ENCODE results near the gene CAVIN3.
A peak's percentile ranks its signal among the peaks of the same experiment; 100 is the strongest.

The CAVIN3 gene, protein sequence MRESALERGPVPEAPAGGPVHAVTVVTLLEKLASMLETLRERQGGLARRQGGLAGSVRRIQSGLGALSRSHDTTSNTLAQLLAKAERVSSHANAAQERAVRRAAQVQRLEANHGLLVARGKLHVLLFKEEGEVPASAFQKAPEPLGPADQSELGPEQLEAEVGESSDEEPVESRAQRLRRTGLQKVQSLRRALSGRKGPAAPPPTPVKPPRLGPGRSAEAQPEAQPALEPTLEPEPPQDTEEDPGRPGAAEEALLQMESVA

DNA sequence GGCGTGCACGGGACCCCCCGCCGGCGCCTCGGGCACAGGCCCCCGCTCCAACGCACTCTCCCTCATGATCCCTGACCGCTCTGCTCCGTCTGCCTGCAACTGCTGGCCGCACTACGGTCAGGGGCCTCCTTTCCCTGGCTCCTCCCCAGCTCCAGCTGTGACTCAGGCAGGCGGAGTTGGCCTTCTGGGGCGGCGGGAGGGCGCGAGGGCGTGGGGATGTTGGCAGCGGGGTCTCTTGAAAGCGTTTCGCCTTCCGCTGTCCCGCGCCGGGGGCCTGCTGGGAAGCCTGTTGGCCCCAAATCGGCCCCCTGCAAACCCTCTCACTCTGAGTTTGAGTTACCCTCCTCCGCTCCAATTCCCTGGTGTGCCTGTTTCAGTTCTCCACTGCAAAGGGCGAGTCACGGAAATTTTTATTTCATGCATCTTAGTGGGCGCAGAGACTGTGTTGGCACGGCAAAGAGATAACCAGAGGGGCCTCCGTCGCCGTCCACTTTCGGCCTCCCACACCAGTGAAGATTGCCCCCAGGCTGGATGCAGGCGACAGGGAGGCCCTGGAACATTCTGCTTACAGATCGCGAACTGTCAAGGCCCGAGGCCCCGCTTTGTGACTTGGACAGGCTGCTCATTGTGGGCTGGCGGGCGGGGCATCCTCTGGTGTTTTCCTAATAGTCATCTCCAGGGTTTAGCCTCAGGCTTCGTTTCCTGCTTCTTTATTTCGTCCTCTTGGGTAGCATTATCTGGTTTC is at the start of gene CAVIN3:
CAVIN3 (minus strand) TSS at position 91 of the 745 bp plus-strand sequence; CDS start at position 66, 25 bp downstream.
- DNase-seq, result peak; percentile 79

DNA sequence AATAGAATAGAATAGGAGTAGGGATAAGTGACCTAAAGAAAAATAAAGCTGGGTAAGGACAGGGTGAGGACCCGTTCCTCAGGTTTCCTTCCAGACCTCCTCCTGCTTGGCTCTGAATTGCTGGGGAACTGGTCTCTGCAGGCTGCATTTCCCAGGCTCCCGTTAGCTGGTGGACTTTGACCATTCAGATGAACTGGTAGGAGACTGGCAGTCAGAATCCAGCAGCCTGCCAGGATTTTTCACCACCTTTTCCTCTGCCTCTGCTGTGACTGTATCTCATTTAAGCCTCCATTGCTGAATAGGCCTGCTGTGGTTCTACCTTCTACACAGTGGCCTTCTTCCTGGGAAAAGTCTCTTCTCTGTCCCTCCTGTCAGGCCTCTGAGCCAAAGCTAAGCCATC is 45.4 kb upstream of the CAVIN3 start:
- peak; percentile 8 for DNase-seq

DNA sequence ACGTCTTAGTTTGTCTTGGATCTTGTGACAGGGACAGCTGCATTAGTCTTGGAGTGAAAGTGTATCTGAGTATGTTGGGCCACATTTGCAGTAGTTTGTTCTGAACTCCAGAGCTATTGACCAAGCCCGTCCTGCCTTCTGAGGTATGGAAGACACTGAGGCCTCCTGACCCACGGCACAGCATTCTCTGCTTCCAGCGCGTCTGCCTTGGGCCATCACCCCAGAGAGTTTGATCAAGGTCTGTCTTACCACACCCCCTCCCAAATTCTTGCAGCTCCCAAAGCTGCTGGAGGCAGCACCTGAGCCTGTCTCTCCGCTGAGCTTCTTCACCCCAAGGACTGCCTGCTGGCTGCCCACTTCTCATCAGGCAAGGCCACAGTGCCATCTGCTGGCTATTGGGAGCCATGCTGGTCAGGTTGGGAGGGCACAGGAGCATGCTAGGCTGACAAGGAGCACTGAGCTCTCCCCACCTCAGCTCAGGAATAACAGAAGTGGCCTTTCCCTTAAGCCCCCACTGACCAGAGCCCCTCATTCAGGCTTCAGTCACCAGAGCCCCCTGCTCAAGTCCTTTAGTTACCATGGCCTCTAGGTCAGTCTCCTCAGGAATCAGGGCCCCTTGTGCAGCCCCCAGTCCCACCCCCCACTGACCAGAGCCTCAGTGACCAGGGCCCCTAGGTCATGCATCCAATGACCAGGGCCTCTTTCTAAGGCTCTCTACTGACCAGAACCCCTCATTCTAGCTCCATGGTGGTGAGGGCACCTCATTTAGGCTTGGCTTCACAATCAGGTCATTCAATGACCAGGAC is 42.8 kb upstream of the CAVIN3 start:
- DNase-seq, result peak; percentile 73

DNA sequence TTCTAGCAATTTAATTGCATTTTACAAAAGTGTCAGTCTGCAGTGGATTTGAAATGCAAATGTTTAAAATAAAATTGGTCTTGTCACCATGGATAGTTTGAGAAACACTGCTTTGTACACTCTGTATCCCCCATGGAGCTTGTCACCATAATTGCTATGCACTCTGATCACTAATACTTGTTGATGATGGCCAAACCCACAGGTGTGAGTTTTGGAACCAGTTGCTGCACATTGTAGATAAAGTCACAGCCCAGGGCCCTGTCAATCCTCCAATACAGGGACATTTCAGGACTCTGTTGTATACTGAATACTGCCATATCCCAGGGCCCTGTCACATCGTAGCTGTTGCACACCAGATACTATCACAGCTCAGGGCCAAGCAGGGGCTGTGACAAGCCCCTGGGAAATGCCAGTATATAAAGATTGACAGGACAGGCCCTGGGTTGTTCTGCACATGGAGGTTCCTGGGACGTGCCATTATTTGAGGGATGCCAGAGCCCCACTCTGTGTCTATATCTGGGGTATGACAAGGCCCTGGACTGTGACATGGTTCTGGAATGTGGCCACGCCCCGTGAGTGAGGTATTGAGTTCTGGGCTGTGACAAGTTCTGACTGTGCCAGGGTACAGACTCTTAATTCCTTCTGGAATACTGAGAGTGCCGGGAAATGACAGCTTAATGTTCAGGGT is 42.0 kb upstream of the CAVIN3 start:
- no peak for DNase-seq

DNA sequence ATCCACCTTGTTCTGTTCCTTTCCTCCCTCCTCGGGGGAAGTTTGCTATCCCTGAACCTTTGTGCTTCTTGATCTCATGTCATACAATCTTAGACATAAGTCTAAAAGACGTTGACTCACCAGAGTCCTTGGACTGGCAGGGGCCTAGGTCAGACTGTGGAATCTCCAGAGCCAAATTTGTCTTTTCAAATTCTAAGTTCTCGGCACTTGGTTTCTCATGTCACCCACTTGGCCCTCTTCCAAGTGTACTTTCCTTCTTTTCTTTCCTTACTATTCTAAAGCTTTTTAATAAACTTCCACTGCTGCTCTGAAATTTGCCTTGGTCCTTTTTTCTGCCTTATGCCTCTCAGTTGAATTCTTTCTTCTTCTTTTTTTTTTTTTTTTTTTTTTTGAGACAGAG is 39.9 kb upstream of the CAVIN3 start:
- no peak for DNase-seq

DNA sequence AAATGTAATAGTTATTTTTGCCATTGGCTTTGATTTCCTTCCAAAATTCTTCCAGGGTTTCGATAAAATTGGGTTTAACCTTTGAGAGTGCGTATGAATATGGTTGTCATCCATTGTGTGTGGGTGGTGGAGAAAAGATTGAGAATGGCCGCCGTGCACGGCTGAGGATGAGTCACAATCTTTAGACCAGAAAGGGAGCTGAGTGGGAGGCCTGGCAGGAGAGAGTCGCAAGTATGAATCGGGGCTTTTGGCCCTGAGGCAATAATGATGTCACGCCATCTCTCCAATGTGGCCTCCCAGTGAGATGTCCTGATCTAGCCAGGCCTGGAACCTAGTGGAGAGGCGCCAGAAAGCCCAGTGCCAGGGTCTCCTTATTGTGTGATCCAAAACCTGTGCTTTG is 36.9 kb upstream of the CAVIN3 start:
- DNase-seq, result peak; percentile 17

DNA sequence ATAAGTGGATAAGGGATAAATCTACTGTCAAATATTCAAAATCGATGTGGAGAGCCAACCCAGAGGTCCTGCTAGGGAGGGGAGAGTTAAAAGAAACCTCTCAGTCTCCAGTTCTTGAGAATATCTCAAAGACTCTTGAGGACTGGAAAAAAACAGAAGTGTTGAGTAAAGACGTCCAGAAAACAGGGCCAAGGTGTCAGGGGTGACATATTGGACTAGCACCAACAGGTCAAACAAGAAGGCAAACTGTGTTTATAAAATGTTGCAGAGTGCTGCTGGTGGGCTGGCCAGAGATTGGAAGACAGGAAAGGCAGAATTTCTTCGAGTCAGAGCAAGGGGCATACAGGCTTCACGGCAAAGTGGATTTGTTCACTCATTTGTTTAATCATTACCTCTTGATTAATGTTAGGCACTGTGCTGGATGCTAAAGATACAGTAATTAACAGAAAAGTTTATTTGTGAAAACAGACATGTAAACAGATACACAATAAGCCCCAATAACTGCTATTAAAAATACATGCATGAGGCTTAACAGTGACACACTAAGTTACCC is 36.3 kb upstream of the CAVIN3 start:
- DNase-seq, result no peak

DNA sequence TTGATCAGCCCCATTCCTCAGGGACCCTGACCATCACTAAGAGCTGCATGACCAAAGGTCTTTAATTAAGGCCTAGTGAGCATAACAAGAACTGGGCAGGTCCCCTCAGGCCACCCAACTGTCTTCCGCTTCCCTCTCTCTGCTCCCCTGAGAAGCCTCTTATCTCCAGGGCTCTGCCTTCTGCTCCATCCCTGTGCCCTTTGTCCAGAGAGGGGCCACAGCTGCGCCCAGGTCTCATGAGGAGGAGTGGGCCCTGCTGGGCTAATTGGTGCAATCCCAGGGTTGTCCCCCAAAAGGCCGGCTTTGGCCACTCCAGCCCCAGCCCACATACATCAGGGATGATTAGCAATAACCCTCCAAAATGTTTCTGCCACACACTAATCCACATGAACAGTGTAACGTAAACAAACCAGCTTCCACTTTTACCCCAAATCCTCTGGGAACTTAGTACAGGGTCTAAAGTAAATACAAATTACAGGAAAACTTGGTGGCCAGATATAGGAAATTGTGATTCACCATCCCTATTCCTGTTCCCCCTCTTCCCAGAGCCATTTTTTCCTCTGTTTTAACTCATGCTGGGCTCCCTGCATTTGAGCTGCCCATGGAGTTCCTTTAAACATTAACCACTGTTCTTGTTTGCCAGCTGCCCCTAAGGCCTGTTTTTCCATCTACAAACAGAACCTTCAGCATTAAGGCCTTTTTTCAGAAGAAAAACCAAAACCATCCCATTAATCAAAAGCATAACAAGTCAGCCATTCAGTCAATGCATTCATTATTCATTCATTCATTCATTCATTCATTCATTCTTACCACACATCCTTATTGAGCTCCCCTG is 34.6 kb upstream of the CAVIN3 start:
- no peak for DNase-seq

DNA sequence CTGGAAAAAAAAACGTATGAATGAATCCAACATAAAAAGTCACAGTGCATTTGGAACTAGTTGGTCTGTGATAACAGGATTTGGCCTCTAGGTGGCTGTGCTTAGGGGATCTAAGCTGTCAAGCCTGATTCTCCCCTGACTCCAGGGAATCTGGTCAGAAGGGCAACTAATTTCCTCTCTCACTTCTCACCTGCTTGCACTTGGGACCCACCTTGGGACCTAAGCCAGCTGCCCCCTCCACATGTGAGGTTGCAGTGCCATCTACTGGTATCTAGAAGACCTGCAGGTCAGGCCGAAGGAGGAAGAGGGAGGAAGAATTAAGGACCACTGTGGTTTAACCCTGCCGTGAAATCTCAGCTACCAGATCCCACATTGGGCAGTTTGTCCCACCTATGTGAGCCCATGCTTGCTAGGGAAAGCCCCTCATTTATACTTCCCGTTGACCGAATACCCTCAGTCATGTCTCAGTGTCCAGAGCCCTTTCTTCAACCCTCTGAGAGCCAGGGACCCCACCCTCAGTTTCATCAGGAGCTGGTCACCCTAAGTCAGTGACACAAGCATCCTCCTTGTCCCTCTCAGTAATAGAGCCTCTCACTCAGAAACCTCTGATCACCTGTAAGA is 33.2 kb upstream of the CAVIN3 start:
- peak; percentile 92 for DNase-seq

DNA sequence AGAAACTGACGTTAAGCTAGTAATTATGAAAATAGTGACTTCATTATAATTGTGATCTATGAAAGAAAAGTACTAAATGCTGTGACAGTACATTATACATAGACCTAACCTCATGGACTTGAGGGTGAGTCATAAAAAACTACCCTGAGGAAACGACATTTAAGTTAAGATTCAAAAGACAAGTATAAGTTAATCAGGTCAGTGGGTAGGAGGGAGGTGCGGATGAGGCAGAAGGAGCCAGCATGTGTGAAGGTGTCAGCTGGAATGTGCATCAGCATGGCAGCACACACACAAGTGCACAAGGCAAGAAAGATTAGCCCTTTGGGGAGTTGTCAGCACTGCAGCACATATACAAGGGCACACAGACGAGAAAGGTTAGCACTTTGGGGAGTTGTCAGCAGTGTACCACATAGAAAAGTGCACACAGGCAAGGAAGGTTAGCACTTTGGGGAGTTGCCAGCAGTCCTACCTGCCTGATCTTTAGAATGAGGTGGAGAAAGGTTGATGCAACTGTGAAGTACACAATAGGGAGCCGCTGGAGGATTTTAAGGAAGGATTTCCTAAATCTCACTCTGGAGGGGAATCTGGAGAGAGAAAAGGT is 31.6 kb upstream of the CAVIN3 start:
- no peak for DNase-seq

DNA sequence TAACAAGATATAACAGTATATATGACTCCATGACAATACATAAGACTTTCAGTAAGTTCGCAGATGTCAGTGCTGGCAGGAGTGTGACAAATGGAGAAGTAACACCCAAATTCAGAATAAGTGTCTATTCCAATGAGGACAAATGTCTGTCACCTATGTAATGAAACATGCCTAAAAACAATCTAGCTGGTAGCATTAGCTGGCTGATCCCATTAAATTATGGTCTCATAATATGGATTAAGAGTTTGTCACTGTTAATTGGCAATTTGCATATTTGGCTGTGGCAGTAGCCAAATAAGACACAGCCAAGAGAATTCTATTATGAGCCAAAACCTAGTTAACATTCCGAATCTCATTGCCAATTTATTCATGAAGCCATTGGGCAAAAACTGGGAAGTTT is 30.2 kb upstream of the CAVIN3 start:
- no peak for DNase-seq

DNA sequence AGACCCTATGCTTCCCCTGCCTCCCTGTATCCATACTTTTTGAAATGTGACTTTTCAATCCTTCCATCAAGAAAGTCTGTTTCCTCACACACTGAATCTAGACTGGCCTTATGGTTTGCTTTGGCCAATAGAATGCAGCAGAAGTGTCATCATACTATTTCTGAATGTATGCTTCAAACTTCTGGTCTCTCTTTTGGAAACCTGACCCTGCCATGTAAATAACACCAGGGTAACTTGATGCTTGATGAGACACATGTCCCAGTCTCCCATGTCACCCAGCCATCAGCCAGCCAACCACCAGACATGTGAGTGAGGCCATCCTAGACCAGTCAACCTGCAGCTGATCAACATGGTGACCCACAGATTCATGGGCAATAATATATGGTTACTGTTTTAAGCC is 29.7 kb upstream of the CAVIN3 start:
- no peak for DNase-seq

DNA sequence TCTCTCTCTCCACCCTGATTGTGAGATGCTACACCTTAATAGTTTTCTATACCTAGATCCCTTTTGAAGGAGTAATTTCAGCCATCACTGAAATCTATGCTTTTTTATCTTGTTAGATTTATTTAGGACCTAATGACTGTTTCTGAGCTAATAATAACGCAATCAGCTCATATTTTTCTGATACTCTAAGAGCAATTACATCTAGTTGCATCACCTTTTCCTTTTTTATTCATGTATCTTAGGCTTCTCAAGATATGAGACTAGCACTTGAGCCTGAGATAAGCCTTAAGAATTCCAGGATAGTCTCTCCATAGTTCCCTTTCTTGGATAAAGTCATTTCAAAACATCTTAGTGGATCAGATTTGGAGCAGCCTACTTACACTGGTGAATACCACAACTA is 25.1 kb upstream of the CAVIN3 start:
- no peak for DNase-seq

DNA sequence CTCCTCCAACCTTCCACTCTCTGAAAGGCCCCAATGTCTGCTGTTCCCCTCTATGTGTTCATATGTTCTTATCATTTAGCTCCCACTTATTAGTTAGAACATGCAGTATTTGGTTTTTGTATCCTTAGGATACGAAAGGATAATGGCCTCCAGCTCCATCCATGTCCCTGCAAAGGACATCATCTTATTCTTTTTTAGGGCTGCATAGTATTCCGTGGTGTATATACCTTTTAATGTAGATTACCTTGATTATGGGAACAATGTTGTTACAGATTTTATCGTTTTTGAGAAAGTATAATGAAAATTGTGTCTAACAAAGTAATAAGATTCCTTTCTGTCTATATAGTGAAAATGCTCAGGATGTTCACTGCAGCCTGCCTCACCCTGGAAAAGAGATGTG is 16.0 kb upstream of the CAVIN3 start:
- DNase-seq, result no peak

DNA sequence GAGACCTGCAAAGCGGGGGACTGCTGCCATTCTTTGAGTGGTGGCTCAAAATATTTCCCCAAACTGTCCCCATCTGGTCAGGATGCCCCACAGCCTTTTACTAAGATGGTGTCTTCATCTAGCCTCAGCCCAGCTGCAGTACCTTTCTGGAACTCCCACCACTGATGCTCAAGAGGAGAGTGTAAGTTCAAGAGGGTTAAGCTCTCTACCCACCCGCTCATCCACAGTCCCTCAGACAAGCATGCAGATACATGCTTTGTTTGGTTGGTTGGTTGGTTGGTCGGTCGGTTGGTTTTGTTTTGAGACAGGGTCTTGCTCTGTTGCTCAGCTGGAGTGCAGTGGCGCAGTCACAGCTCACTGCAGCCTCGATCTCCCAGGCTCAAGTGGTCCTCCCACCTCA is 14.5 kb upstream of the CAVIN3 start:
- no peak for DNase-seq

DNA sequence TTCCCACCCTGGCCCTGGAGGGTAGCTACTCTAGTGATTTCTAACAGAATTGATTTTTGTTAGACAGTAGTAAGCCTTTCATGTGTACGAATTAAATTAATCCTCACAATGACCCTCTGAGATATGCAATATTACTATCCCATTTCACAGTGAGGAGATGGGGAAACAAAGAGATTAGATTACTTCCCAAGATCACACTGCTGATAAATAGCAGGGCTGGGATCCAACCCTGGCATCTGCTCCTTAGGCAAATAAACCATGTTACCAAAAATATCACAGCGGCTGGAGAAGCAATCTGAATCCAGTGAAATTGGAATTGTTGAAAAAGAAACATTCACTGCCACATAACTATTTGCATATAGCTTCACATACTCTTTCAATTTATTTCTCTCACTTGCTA is 12.8 kb upstream of the CAVIN3 start:
- DNase-seq, result peak; percentile 67

DNA sequence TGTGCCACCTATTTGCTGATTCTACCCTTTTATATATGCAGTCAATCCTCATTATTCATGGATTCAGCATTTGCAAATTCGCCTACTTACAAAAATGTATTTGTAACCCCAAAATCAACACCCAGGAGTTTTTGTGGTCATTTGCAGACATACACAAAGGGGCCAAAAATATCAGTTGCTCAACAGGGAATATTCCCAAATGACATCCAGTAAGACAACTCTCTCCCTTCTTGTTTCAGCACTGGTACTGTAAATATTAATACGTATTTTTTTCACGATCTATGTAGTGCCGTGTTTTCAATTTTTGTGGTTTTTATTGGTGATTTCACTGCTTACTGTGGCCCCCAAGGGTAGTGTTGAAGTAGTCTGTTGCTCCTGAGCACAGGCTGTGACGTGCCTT is 11.8 kb upstream of the CAVIN3 start:
- no peak for DNase-seq

DNA sequence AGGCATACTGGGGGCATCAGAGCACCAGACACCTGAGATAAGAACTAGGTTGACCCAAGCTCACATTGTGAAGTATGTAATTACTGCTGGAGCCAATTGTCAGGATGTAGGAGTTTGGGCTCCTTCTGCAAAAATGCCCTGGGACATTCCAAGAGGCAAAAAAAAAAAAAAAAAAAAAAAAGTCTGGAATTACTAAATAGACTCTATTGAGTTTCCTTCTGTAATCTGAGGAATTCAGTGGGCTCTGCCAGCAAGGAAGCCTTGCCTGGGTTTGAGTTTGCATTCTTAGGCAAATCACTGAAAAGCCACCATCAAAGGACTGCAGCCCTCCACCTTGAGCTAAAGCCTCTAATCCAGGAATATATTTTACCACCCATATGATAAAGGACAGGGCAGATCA is 8.0 kb upstream of the CAVIN3 start:
- no peak for DNase-seq

DNA sequence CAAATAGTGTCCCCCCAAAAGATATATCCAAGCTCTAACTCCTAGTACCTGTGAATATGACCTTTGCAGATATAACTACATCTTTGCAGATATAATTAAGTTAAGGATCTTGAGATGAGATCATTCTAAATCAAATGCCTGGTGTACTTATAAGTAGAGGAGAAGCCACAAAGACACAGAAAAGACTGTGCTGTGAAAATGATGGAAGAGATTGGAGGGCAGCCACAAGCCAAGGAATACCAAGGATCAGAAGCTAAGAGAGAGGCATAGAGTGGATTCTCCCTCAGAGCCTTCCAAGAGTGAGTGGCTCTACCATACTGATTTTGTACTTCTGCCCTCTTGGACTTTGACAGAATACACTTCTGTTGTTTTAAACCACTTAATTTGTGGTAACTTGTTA is 7.5 kb upstream of the CAVIN3 start:
- DNase-seq, result no peak

DNA sequence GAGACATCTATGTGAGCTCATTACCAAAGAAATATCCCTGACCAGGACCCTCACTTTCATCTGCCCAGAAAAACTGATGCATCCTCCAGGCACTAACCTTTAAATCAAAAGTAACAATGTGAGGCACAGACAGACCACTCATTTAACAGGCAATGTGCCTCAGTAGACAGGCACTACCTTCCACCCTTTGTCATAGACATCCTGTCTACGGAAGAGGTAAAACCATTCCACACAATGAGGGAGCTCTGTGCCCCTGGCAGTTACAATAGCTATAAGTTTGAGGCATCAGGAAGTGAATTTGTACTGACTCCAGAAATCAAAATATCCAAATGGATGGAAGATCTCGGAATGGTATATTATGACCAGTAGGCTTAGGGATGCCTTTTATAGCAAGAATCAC is 6.7 kb upstream of the CAVIN3 start:
- DNase-seq, result no peak

DNA sequence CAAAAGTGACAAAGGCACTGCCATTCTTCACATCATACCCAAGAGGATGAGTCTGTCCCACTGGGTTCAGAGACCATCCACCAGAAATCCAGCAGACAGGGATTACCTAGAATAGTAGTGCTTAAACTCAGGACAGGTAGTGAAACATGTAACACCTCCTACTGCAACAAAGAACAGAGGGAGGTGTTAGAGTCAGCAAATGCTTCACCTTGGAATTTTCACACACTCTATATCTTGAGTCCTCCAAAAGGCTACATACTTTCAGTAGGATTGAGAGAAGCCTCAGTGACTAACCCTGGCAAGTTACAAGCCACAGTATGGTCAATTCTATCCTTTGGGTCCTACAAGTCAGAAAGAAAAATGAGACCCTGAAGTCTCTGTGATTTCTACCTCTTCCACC is 6.0 kb upstream of the CAVIN3 start:
- no peak for DNase-seq
